ENCODE results near the gene UCP3. TPM values are rescaled to one million over a fixed set of nuclear protein-coding genes. Genes with fewer than 3 reads are reported as not detected.

UCP3 gene
- total and polyA plus RNA-seq, 8 donors = under 0.01 to 28.0 (median 0.70) TPM; not detected in 1

- Histone ChIP-seq H3K9me3 (no peaks in the 10 kb centered on the region), H3K4me1 (peaks cover 0 to 13% (median 11%) of the 10 kb centered on the region in 4 donors), H3K36me3 (no peaks in the 10 kb centered on the region), H3K27me3 (peaks cover 0 to 14% (median 5%) of the 10 kb centered on the region in 3 donors), H3K27ac (no peak overlapping the region), H3K4me3 (no peak overlapping the region)
- TF ChIP-seq EP300 (IDR thresholded peaks at IDR 0.05) = no peak
- TF ChIP-seq, protein P1, sequence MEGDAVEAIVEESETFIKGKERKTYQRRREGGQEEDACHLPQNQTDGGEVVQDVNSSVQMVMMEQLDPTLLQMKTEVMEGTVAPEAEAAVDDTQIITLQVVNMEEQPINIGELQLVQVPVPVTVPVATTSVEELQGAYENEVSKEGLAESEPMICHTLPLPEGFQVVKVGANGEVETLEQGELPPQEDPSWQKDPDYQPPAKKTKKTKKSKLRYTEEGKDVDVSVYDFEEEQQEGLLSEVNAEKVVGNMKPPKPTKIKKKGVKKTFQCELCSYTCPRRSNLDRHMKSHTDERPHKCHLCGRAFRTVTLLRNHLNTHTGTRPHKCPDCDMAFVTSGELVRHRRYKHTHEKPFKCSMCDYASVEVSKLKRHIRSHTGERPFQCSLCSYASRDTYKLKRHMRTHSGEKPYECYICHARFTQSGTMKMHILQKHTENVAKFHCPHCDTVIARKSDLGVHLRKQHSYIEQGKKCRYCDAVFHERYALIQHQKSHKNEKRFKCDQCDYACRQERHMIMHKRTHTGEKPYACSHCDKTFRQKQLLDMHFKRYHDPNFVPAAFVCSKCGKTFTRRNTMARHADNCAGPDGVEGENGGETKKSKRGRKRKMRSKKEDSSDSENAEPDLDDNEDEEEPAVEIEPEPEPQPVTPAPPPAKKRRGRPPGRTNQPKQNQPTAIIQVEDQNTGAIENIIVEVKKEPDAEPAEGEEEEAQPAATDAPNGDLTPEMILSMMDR (IDR thresholded peaks at IDR 0.05) = no peak
- TF ChIP-seq POLR2AphosphoS5 (IDR thresholded peaks at IDR 0.05) = no peak
- no peak for TF ChIP-seq POLR2A (IDR thresholded peaks at IDR 0.05)
- intact Hi-C loops (cut with DNase I; ENCODE audit: low total_unique reads) = no loop called here
- WGBS, 5 donors = 69 to 87% (median 80%) methylated on average over 7 of the region's 7 CpGs
- DNase-seq = no peak
Measured at GRCh38 chr11:73962101-73962705, 46.7 kb downstream of the UCP3 start.

GRCh38 chr11:73961321-73961720 is 47.6 kb downstream of the UCP3 start:
- no peaks in the 10 kb centered on the region for H3K36me3 ChIP-seq
- intact Hi-C loops (cut with DNase I; ENCODE audit: low total_unique reads) = no loop called here
- WGBS, 5 donors = 59 to 66% (median 65%) methylated on average over 4 of the region's 4 CpGs
- H3K9me3 ChIP-seq = no peaks in the 10 kb centered on the region
- H3K27ac ChIP-seq = no peak overlapping the region
- no peak for DNase-seq
- H3K4me1 ChIP-seq = peaks cover 0 to 13% (median 11%) of the 10 kb centered on the region in 4 donors
- H3K27me3 ChIP-seq = peaks cover 0 to 18% (median 5%) of the 10 kb centered on the region in 3 donors
- H3K4me3 ChIP-seq = no peak overlapping the region
- TF ChIP-seq POLR2AphosphoS5 (IDR thresholded peaks at IDR 0.05) (no peak), POLR2A (IDR thresholded peaks at IDR 0.05) (no peak), EP300 (IDR thresholded peaks at IDR 0.05) (no peak)
- TF ChIP-seq, protein P1 (IDR thresholded peaks at IDR 0.05) = no peak

DNA sequence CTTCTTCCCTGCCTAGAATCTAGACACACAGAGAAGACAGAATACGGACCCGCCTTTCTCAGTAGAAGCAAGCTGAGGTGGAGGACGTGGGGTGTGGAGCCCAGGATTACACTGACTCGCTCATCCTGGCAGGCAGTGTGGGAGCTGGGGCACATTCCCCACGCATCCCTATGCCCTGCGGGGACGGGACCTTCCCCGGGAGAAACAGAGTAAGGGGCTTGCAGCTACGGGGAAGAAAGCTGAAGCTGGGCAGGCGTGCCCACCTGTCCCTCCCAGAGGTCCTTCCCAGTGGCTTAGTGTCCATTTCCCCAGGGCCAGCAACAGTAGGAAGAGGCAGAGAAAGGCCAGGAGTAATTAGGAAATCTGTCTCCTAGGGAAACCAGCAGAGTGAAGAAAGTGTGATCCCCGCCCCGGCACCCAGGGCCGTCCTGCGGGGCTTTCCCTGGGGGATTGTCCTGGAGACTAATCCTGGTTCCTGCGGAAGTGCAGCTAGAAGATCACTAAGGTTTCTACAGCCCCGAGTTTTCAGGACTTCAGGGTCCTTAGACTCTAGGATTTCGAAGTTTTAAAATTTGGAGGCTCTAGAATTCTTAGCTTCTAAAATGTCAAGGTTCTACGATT is 50.3 kb downstream of the UCP3 start:
- 81 to 86% (median 84%) methylated on average over 16 to 18 of the region's 18 CpGs for WGBS, 5 donors
- Histone ChIP-seq H3K9me3 (no peaks in the 10 kb centered on the region), H3K4me3 (no peak overlapping the region), H3K27me3 (peaks cover 0 to 27% (median 5%) of the 10 kb centered on the region in 3 donors), H3K4me1 (peaks cover 0 to 5% (median 0%) of the 10 kb centered on the region in 4 donors), H3K36me3 (no peaks in the 10 kb centered on the region), H3K27ac (no peak overlapping the region)
- intact Hi-C loops (cut with DNase I; ENCODE audit: low total_unique reads) = no loop called here
- no peak for TF ChIP-seq POLR2A (IDR thresholded peaks at IDR 0.05)
- no peak for TF ChIP-seq EP300 (IDR thresholded peaks at IDR 0.05)
- TF ChIP-seq, protein P1 (IDR thresholded peaks at IDR 0.05) = no peak
- no peak for TF ChIP-seq POLR2AphosphoS5 (IDR thresholded peaks at IDR 0.05)
- no peak for DNase-seq

DNA sequence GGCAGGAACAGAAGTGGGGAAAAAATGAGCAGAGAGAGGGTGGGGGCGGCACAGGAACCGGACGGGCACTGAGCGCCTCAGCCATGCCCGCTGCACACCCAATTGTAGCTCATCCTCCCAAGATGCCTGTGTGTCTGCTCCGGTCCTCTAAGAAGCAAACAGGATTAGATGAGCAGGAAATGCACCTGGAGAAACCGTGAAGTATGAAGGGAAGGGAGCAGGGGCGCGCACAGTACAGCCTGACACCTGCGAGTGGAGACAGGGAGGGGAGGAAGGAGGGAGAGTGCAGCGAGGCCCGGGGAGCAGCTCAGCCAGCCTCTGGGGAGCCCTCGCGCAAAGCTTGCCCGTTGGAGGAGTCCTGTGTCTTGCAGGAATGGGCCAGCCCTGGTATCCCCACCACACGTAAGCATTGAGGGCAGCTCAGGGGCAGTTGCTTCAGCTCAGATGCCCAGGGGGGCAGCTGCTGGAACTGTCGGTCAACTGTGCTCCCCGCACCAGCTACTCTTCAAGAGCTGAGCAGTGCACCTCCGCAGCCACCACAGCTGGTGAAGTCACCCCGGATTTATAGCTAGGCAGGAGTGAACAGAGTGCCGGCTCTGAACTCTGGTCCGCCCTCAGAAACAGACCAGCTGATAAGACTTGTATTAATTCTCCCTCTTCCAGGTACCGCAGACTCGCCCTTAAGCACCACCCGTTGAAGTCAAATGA is 51.1 kb downstream of the UCP3 start:
- no peak overlapping the region for H3K4me3 ChIP-seq
- peak in 1 of 2 donors; percentile 47 for DNase-seq

More for the DNA sequence above, 51.1 kb downstream of the UCP3 start:
- Histone ChIP-seq H3K36me3 (no peaks in the 10 kb centered on the region), H3K27ac (no peak overlapping the region), H3K4me1 (peaks cover 0 to 5% (median 0%) of the 10 kb centered on the region in 4 donors), H3K9me3 (no peaks in the 10 kb centered on the region), H3K27me3 (peaks cover 0 to 27% (median 5%) of the 10 kb centered on the region in 3 donors)
- TF ChIP-seq, protein P1 (IDR thresholded peaks at IDR 0.05) = no peak
- no peak for TF ChIP-seq POLR2AphosphoS5 (IDR thresholded peaks at IDR 0.05)
- TF ChIP-seq POLR2A (IDR thresholded peaks at IDR 0.05) = no peak
- TF ChIP-seq EP300 (IDR thresholded peaks at IDR 0.05) = no peak
- intact Hi-C loops (cut with DNase I; ENCODE audit: low total_unique reads) = no loop called here
- WGBS, 5 donors = 49 to 71% (median 57%) methylated on average over 21 to 25 of the region's 25 CpGs

Data from stomach (tissue), 9 donors.